Activated naive CD8-positive, alpha-beta T cell treated with anti-CD3 and anti-CD28 coated beads, Interleukin-2, amount 50 U/mL, for 24 hours (primary cell): ENCODE data around the gene KSR1.
A peak's percentile ranks its signal among the peaks of the same experiment; 100 is the strongest.

Source experiments
- ATAC-seq: fragments of 150-1000 bp; cut with Tn5 transposase; one replicate; pipeline ENCODE4 v1.10.0; 2021
- DNase-seq: peaks from one replicate; pipeline ENCODE4 v3.0.0; 2021
- H3K27ac Mint-ChIP-seq: one replicate; pipeline ENCODE4 v1.8.0; 2021; ENCODE audit warnings: mild to moderate bottlenecking, mixed read lengths
- H3K27me3 Mint-ChIP-seq: one replicate; pipeline ENCODE4 v1.8.0; 2021; ENCODE audit warnings: mixed read lengths
- H3K36me3 Mint-ChIP-seq: one replicate; pipeline ENCODE4 v1.8.0; 2021; ENCODE audit warnings: low read depth, mixed read lengths
- H3K4me1 Mint-ChIP-seq: one replicate; pipeline ENCODE4 v1.8.0; 2021; ENCODE audit warnings: mixed read lengths
- H3K4me3 Mint-ChIP-seq: one replicate; pipeline ENCODE4 v1.8.0; 2021; ENCODE audit warnings: mild to moderate bottlenecking, moderate library complexity, mixed read lengths
- H3K9me3 Mint-ChIP-seq: one replicate; pipeline ENCODE4 v1.8.0; 2021; ENCODE audit warnings: mixed read lengths

The KSR1 gene

DNA sequence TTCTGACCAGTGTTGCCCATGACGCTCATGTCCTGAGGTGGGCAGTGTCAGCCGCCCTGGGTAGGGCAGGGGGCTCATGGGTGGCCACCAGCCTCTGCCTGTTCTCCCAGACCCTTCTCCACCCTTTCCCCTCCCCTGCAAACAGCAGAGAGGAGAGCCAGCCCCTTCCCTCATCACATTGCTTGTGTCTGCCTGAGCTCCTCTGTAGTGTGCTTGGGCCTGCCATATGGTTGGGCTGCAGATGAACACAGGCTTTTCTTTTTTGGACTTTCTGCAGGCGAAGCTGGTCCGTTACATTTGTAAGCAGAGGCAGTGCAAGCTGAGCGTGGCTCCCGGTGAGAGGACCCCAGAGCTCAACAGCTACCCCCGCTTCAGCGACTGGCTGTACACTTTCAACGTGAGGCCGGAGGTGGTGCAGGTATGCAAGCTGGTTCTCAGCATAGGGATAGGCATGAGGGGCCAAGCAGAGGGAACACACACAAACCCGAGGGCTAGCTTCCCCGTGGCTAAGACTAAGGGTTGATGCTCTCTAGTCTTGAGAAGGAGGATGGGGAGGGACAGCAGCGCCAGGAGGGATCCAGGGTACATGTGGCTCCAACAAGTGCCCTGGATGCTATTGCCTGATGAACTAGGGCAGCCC, 94.2 kb downstream of the KSR1 start:
- Mint-ChIP-seq H3K9me3 (no peaks in the 10 kb centered on the region), H3K4me3 (no peak overlapping the region), H3K27ac (no peak overlapping the region), H3K4me1 (peaks cover 52% of the 10 kb centered on the region), H3K36me3 (peaks cover 40% of the 10 kb centered on the region), H3K27me3 (no peaks in the 10 kb centered on the region)
- DNase-seq = no peak
- no peak for ATAC-seq

DNA sequence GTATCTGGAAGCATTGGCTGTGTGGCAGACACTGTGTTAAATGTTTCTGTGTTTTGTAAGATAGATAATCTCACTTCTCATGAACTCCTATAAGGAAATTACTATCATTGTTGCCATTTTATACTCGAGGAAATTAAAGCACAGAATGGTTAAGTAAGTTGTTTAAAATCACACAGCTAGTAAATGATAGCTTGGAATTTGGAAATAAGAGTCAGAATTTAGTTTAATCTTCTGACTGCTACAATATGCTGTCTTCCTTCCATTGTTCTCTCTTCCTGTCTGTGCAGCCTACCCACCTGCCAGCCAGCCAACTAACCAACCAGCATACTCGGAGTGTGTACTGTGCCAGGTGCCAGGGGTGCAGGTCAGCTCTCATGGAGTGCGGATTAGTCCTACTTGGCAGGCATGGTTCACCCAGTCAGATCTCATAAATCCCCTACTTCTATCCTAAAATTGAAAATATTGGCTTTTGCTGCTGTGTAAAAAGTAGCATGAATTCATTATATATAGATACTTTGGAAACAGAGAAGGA, 94.8 kb downstream of the KSR1 start:
- peaks cover 49% of the 10 kb centered on the region for H3K4me1 Mint-ChIP-seq
- H3K27ac Mint-ChIP-seq = no peak overlapping the region
- DNase-seq = no peak
- H3K27me3 Mint-ChIP-seq = no peaks in the 10 kb centered on the region
- H3K9me3 Mint-ChIP-seq = no peaks in the 10 kb centered on the region
- no peak overlapping the region for H3K4me3 Mint-ChIP-seq
- peaks cover 44% of the 10 kb centered on the region for H3K36me3 Mint-ChIP-seq
- no peak for ATAC-seq

DNA sequence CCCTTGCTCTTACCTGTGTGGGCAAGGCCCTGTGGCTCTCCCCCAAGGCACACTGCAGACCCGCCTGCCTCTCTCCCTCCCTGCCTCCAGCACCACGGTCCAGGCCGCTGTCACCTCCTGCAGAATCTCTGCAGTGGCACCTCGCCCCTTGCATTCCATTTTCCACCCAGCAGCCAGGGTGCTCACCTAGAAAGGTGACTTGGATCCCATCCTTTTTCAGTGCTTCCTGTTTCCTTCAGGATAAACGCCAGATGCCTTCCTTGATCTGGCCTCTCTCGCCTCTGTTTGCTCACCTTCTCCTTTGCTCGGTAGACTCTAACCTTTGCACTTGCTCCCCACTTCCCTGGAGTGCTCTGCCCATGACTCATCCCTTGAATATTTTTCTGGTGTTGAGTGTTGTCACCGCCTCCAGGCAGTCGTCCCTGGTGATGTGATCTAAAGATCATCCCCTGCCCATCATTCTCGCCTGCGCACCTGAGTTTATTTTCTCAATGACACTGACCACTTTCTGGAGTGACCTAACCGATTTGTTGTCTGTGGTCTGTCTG, 95.5 kb downstream of the KSR1 start:
- peaks cover 46% of the 10 kb centered on the region for H3K36me3 Mint-ChIP-seq
- ATAC-seq (peak; percentile 44), DNase-seq (no peak)
- H3K27me3 Mint-ChIP-seq = no peaks in the 10 kb centered on the region
- H3K9me3 Mint-ChIP-seq = no peaks in the 10 kb centered on the region
- peaks cover 41% of the 10 kb centered on the region for H3K4me1 Mint-ChIP-seq
- H3K27ac Mint-ChIP-seq = peak overlapping the region; percentile 71
- no peak overlapping the region for H3K4me3 Mint-ChIP-seq

DNA sequence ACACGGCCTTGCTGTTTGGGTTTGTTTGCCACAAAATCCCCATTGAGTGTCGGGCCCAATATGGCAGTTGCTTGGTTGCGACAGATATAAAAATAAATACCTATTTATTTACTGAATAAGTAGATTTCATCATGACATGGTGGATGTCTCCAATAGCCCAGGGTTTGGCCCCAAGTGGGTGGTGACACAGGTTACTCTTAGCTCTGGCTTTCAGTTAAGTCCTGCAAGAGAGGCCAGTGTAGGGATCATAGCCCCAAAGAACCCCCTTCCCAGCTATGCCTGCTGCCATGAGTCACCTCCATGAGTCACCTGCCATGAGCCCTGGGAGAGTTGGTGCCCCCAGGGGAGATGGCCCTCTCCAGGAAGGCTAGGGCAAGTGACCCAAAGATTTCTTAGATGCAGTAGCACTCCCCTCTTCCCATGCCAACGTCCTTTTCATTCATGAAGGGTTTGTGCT, 96.1 kb downstream of the KSR1 start:
- ATAC-seq (peak; percentile 68), DNase-seq (no peak)
- Mint-ChIP-seq H3K4me3 (no peak overlapping the region), H3K27ac (peak overlapping the region; percentile 71), H3K4me1 (peaks cover 36% of the 10 kb centered on the region), H3K36me3 (peaks cover 46% of the 10 kb centered on the region), H3K9me3 (no peaks in the 10 kb centered on the region), H3K27me3 (no peaks in the 10 kb centered on the region)

DNA sequence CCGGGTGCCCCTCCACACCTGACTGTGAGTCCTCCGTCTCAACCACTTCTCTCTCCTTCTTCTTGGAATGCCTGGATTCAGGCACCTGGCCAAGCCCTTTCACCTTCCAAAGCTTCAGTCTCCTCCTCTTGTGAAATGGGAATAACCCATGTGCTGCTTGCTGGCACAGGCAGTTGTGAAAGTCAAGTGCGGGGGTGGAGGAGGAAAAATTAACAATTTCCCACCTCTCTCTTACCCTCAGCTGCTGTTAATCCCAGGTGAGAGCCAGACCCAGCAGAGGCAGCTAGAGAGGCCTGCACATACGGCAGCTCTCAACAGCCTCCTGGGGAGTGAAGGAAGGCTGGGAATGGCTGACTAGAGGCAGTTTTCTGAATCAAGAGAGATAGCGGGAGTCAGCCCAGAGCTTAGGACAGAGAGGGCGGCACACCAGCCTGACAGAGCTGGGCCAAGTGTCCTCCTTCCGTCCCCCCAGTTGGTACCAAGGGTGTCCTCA, 96.8 kb downstream of the KSR1 start:
- peaks cover 49% of the 10 kb centered on the region for H3K36me3 Mint-ChIP-seq
- no peaks in the 10 kb centered on the region for H3K9me3 Mint-ChIP-seq
- H3K27me3 Mint-ChIP-seq = no peaks in the 10 kb centered on the region
- ATAC-seq = no peak
- H3K4me1 Mint-ChIP-seq = peaks cover 32% of the 10 kb centered on the region
- no peak for DNase-seq
- peak overlapping the region; percentile 39 for H3K27ac Mint-ChIP-seq
- H3K4me3 Mint-ChIP-seq = no peak overlapping the region

DNA sequence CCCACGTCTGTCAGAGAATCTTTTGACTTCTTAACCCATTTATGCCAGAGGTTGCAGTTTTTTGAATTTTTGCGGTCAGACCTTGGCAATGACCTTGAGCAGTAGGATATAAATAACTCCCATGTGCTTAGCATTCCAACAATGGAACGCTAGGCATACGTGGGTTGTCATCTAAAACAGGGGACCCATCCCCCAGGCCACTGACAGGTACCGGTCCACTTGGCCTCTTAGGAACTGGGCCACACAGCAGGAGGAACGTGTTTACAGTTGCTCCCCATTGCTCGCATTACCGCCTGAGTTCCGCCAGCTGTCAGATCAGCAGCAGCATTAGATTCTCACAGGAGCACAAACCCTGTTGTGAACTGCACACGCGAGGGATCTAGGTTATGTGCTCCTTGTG, 97.9 kb downstream of the KSR1 start:
- DNase-seq (no peak), ATAC-seq (no peak)
- Mint-ChIP-seq H3K36me3 (peaks cover 52% of the 10 kb centered on the region), H3K4me1 (peaks cover 32% of the 10 kb centered on the region), H3K4me3 (no peak overlapping the region), H3K27ac (no peak overlapping the region), H3K27me3 (no peaks in the 10 kb centered on the region), H3K9me3 (no peaks in the 10 kb centered on the region)

DNA sequence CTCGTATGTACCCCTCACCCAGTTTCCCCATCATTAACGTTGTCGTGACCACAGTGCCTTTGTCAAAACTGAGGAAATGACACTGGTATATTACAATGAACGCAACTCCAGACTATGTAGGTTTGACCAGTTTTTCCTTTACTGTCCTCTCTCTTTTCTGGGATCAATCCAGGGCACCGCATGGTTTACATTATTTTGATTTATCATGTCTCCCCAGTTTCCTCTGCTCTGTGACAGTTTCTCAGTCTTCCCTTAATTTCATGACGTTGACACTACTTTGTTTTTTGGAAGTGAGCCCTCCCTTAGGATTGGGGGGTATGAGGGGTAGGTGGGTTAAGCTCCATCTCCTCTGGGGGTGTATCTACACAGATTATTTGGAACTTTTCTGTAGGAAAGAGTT, 98.7 kb downstream of the KSR1 start:
- Mint-ChIP-seq H3K4me1 (peaks cover 30% of the 10 kb centered on the region), H3K27ac (no peak overlapping the region), H3K4me3 (no peak overlapping the region), H3K27me3 (no peaks in the 10 kb centered on the region), H3K9me3 (no peaks in the 10 kb centered on the region), H3K36me3 (peaks cover 60% of the 10 kb centered on the region)
- DNase-seq = no peak
- ATAC-seq = no peak

DNA sequence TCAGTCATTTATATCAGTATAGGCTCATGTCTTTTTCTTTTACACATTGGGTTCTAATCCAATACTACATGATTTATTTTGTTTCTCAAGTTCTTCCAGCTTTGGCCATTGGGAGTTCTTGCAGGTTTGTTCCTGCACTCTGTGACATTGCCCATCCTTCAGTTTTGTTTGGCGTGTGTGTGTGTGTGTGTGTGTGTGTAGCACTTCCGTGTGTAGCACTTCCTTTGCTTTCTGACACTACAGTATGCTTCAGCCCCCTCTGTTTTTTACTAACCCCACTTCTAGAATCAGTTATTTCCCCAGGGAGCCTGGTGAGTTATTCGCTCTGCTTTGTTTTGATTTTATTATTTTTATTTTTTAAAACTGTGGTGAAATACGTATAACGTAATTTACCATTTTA, 99.1 kb downstream of the KSR1 start:
- H3K4me3 Mint-ChIP-seq = no peak overlapping the region
- no peak overlapping the region for H3K27ac Mint-ChIP-seq
- peaks cover 30% of the 10 kb centered on the region for H3K4me1 Mint-ChIP-seq

DNA sequence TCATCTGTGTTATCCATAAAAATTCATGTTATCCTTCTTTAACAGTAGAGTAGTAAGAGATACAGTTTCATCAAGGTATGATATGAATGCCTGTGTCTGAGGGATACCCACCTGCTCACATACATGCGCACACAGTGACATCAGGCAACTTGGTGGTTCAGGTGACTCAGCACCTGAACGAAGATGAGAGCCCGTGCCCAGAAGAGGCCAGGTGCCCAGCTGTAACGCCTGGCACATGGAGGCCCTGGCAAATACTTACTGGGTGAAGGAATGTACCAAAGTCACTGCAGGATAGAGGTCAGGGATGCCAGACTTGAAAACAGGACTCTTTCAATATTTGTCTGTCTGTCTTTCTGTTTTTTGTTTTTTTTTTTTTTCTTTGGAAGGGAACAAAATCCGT, 102.1 kb downstream of the KSR1 start:
- Mint-ChIP-seq H3K27me3 (no peaks in the 10 kb centered on the region), H3K27ac (no peak overlapping the region), H3K4me3 (no peak overlapping the region), H3K36me3 (peaks cover 43% of the 10 kb centered on the region), H3K4me1 (peaks cover 11% of the 10 kb centered on the region), H3K9me3 (no peaks in the 10 kb centered on the region)
- ATAC-seq (no peak), DNase-seq (no peak)

More for the DNA sequence above, 99.1 kb downstream of the KSR1 start:
- ATAC-seq (no peak), DNase-seq (no peak)
- Mint-ChIP-seq H3K36me3 (peaks cover 59% of the 10 kb centered on the region), H3K9me3 (no peaks in the 10 kb centered on the region), H3K27me3 (no peaks in the 10 kb centered on the region)

DNA sequence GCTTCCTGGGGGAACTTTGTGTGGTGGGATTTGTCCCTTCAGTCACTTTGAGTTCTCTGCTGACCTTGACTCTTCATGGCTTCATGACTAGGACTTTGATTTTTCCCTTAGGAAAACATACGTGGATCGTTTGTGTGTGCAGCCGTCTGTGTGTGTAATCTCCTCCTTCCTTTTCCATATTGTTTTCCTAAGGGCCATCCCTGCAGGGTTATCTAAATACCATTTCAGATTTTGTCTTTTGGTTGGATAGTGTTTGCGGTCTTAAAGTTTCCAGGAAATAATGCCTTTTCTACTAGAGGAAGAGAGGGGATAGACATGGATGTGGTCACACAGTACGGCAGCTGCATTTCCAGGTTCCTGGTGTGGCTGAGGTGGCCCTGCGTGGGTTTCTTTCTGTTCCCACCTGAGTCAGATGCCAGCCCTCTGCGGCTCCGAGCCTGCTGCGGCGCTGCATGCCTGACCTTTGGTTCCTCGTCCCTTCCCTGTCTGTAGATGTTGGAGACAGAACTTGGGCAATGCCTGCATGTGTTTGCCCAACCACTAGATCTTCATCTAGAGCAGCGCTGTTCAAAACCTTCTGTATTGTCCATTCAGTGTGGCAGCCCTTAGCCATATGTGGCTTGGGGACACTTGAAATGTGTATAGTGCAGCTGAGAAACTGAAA, 102.7 kb downstream of the KSR1 start:
- Mint-ChIP-seq H3K4me1 (peaks cover 15% of the 10 kb centered on the region), H3K27ac (no peak overlapping the region), H3K4me3 (no peak overlapping the region), H3K9me3 (no peaks in the 10 kb centered on the region), H3K36me3 (peaks cover 41% of the 10 kb centered on the region), H3K27me3 (no peaks in the 10 kb centered on the region)
- ATAC-seq (no peak), DNase-seq (no peak)

DNA sequence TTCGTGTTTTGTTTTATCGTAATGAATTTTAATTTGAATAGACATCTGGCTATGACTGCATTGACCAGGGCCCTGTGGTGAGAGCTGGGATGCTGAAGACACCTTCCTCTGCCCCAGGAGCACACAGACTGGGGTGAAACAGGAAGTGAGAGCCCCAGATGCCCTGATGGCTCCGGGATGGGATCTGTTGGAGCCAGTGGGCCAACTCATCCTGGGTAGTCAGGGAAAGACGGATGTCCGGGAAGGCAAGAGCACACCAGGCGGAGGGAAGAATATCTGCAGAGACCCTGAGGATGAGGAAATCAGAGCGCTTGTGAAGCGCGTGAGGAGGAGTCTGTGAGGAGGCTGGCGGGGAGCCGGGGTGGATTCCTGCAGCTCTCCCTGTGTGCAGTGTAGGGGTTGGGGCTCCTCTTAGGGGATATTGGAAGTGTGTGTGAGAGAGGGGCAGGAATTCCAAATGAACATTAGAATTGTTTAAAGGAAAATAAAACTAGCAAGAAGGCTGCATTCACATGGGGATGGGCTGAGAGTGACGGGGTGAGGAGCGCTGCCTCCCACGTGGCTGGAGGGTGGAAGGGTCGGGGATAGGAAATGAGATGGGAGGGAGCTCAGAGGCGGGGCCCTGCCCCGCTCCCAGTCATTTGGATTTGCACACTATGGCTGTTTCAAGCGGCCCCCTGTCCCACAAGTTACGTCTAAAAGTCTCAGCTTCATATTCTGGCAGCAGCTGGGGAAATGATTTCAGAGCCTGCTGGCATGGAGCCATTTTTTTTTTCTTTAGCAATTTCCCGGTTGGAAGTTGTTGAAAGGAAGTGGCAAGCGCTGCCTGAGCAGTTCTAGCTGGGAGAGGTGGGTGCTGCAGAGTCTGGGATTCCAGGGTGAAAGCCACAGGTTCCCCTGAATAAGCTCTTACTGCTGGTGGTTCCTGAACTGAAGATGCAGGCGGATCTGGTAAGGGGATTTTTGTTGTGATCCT, 103.5 kb downstream of the KSR1 start:
- Mint-ChIP-seq H3K27me3 (no peaks in the 10 kb centered on the region), H3K27ac (no peak overlapping the region), H3K4me3 (no peak overlapping the region), H3K4me1 (peaks cover 24% of the 10 kb centered on the region), H3K9me3 (no peaks in the 10 kb centered on the region), H3K36me3 (peaks cover 41% of the 10 kb centered on the region)
- no peak for ATAC-seq
- no peak for DNase-seq

DNA sequence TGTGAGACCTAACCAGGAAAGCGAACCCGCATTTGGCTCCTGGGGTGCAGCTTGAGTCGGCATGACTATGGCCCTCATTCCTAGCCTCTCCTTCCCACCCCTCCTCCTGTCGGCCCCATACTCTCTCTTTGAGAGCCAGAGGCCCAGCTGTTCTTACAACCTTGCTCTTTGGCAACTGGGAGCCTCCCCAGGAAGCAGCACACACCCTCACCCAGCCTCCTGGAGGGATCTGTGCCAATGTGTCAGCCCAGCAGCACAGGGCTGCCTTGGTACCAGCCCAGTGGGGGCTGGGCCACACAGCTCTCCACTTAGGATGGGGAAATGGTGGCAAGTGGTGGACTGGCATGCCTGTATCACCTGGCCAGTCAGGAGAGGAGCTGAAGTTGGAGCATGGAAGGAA, 104.4 kb downstream of the KSR1 start:
- DNase-seq (no peak), ATAC-seq (no peak)
- no peak overlapping the region for H3K27ac Mint-ChIP-seq
- H3K36me3 Mint-ChIP-seq = peaks cover 34% of the 10 kb centered on the region
- no peaks in the 10 kb centered on the region for H3K9me3 Mint-ChIP-seq
- H3K27me3 Mint-ChIP-seq = no peaks in the 10 kb centered on the region
- H3K4me3 Mint-ChIP-seq = no peak overlapping the region
- H3K4me1 Mint-ChIP-seq = peaks cover 26% of the 10 kb centered on the region

DNA sequence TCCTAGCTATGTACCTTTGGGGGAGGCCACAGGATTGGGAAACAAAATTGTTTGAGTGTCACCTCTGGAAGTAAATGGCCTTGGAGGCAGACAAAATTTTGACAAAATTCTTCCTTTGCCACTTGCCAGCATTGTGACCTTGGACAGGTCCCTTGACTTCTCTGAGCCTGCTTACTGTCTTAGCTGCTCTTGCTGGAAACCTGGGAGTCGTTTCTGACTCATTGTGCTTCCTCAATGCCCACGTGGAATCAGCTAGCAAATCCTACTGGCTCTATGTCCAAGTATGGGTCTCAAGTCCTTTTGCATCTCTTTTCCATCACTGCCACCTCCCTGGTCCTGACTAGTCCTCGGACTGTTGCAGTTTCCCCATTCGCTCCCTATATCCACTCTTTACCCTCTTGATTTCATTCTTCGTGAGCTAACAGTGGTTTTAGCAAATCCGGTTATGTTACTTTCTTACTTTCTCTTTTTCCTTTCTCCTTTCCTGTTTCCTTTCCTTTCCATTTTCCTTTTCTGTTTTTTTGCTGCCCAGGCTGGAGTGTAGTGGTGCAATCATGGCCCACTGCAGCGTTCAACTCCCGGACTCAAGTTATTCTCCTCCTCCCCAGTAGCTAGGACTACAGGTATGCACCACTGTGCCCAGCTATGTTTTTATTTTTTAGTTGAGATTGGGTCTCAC, 106.7 kb downstream of the KSR1 start:
- H3K27ac Mint-ChIP-seq = no peak overlapping the region
- DNase-seq (no peak), ATAC-seq (no peak)
- no peaks in the 10 kb centered on the region for H3K9me3 Mint-ChIP-seq
- H3K4me1 Mint-ChIP-seq = peaks cover 41% of the 10 kb centered on the region
- no peak overlapping the region for H3K4me3 Mint-ChIP-seq
- no peaks in the 10 kb centered on the region for H3K27me3 Mint-ChIP-seq
- peaks cover 29% of the 10 kb centered on the region for H3K36me3 Mint-ChIP-seq

DNA sequence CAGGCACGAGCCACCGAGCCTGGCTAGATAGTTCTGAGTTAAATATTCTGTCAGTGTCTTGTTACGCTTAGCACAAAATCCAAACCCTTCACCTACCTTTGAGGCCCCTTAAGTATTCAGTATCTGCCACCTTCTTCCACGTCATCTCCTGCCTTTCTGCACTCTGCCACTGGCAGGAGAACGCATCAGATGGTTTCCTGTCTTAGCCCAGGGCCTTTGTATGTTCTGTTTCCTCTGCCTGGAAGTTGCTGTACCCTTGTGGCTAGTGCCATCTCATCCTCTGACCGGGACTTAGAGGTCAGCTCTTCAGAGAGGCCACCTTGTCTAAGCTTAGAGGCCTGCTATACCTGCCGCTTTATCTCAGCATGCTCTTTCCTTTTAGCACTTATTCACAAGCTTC, 107.3 kb downstream of the KSR1 start:
- Mint-ChIP-seq H3K36me3 (peaks cover 25% of the 10 kb centered on the region), H3K27ac (no peak overlapping the region)
- ATAC-seq = no peak

More for the DNA sequence above, 107.3 kb downstream of the KSR1 start:
- H3K4me3 Mint-ChIP-seq = no peak overlapping the region
- H3K9me3 Mint-ChIP-seq = no peaks in the 10 kb centered on the region
- H3K27me3 Mint-ChIP-seq = no peaks in the 10 kb centered on the region
- H3K4me1 Mint-ChIP-seq = peaks cover 46% of the 10 kb centered on the region
- no peak for DNase-seq
